Activated CD4-positive, alpha-beta T cell treated with anti-CD3 and anti-CD28 coated beads, Interleukin-2, amount 50 U/mL, for 4 hours (primary cell): ENCODE results near the gene TEKT3.

Experiments used
- DNase-seq, 2 experiments: peaks; one replicate each; pipeline ENCODE4 v3.0.0-alpha.2; 2020

The TEKT3 gene

GRCh38 chr17:15341385-15341849, at the start of gene TEKT3:
TEKT3 (minus strand) TSS chr17:15341597; CDS start chr17:15331585, 10,012 bp downstream.
- DNase-seq = no peak

- no peak for DNase-seq
These were observed 47.1 kb upstream of the TEKT3 start for GRCh38 chr17:15388356-15389041.

- no peak for DNase-seq
These were observed 44.7 kb upstream of the TEKT3 start for GRCh38 chr17:15386083-15386482.

- DNase-seq = no peak
These were observed 43.9 kb upstream of the TEKT3 start for GRCh38 chr17:15385305-15385704.

GRCh38 chr17:15384142-15384787, 42.9 kb upstream of the TEKT3 start:
- DNase-seq = no peak

GRCh38 chr17:15382914-15383313, 41.5 kb upstream of the TEKT3 start:
- no peak for DNase-seq

- DNase-seq = no peak
These were observed 40.3 kb upstream of the TEKT3 start for GRCh38 chr17:15381707-15382106.

GRCh38 chr17:15380446-15380845, 39.0 kb upstream of the TEKT3 start:
- DNase-seq = no peak

GRCh38 chr17:15379659-15380058, 38.3 kb upstream of the TEKT3 start:
- DNase-seq = no peak

- no peak for DNase-seq
These were observed 36.8 kb upstream of the TEKT3 start for GRCh38 chr17:15378243-15378642.

GRCh38 chr17:15377616-15378015, 36.2 kb upstream of the TEKT3 start:
- no peak for DNase-seq

- DNase-seq = no peak
These were observed 35.8 kb upstream of the TEKT3 start for GRCh38 chr17:15377200-15377599.

- no peak for DNase-seq
These were observed 30.2 kb upstream of the TEKT3 start for GRCh38 chr17:15371376-15372130.

GRCh38 chr17:15368600-15368999, 27.2 kb upstream of the TEKT3 start:
- no peak for DNase-seq

- no peak for DNase-seq
These were observed 24.6 kb upstream of the TEKT3 start for GRCh38 chr17:15366026-15366425.

GRCh38 chr17:15364615-15365014, 23.2 kb upstream of the TEKT3 start:
- DNase-seq = no peak

- DNase-seq = no peak
These were observed 22.3 kb upstream of the TEKT3 start for GRCh38 chr17:15363702-15364101.

- DNase-seq = no peak
These were observed 20.2 kb upstream of the TEKT3 start for GRCh38 chr17:15361592-15361991.

- DNase-seq = no peak
These were observed 19.8 kb upstream of the TEKT3 start for GRCh38 chr17:15361151-15361550.

- no peak for DNase-seq
These were observed 12.9 kb upstream of the TEKT3 start for GRCh38 chr17:15354256-15354655.

- DNase-seq = no peak
These were observed 10.5 kb upstream of the TEKT3 start for GRCh38 chr17:15351925-15352324.

GRCh38 chr17:15351478-15351840, 10.1 kb upstream of the TEKT3 start:
- DNase-seq = no peak

GRCh38 chr17:15350777-15351477, 9.5 kb upstream of the TEKT3 start:
- DNase-seq = no peak
